Measurements from ENCODE around the gene MAGOH. TPM values are rescaled to one million over a fixed set of nuclear protein-coding genes. Genes with fewer than 3 reads are reported as not detected.

MAGOH gene
- total RNA-seq, 2 experiments from 2014 or later: 113 to 119 TPM

DNA sequence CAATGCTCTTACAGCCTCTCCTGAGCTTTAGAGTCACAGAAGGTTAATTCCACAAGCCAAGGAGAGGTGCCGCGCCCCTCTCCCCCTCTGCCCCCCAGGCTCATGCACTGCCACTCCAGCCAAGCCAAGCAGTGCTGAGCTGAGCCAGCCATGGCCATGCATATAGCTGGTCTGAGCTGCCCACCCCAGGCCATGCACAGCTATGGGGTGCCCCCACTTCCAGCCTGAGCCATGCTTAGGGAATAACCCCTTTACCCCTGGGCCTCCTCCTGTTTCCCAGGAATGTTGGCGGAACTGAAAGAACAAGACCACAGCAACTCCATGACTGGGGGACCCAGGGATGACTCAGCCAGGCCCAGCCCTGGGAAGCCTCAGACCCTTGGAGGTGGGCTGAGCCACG is 34.0 kb upstream of the MAGOH start:
- CTCF ChIA-PET: interaction anchor here (2.3 kb wide), 1 partner anchor 121 kb away, joined by 8 read pairs; no protein-coding TSS in a partner anchor
- POLR2A ChIA-PET: no interaction called here

DNA sequence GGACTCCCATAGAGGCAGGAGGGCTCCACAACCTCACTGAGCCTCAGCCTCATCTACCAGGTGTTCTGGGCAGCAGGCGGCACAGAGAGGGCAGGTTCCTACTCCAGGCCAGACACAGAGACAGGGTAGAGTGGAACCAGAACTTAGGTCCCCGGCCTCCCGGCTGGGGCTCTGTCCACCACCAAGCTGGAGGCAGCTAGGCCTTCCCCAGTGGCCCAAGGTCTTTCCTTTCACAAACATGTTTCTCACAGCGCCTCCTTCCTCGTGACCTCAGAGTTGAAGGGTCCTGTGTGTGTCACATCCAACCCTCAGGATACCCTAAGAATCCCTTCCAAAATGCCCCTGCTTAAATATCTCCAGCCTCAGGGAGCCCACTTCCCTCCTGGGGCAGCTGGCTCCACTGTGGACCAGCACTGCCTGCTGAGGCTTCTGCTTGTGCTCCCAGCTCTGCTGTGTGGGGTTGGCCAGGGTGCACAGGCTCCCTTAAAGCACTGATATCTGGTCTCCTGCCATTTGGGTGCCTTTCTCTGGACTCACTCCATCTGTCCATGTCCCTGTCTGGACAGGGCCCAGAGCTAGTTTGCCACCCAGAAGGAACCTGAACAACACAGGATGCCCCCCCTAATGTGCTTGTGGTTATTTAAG is 33.2 kb upstream of the MAGOH start:
- POLR2A ChIA-PET: no interaction called here
- CTCF ChIA-PET: interaction anchor here (0.5 to 0.9 kb wide), 2 partner anchors 43 to 85 kb away, joined by 3 to 5 read pairs; no protein-coding TSS in a partner anchor

DNA sequence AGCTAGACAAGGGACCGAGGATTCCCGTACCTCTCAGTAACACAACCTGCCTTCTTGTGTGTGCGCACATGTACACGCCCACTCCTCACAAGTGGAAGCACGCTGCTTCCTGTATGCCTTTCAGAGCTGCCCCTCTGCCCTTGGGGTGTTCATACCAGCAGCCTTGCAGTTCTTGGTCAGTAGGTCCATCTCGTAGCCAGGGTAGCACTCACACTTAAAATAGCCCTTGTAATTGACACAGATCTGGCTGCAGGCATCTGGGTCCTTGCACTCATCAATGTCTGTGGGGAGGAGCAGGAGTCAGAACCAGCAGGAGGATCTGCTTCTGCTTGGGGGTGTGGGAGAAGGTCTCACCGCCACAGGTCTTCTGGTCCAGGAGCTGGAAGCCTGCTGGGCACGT is 32.6 kb upstream of the MAGOH start:
- CTCF ChIA-PET: interaction anchor here (0.9 kb wide), 1 partner anchor 43 kb away, joined by 3 read pairs; no protein-coding TSS in a partner anchor
- POLR2A ChIA-PET: no interaction called here

DNA sequence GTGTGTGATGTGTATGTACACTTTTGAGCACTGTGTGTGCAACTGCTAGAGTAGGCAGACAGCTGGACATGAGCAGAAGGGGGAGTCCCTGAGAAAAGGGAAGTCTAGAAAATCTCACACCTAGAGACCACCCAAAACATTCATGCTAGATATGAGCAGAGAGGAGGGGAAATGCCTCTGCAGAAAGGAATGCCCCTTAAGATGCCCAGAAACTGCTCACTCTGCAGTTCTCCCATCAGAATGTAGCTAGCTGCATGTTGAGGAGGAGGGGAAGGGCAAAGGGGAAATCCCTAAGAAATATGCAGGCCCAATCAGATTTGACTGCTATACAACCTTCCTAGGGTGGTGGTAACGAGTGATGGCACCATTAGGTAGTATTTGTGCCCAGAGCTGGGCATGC is 31.8 kb upstream of the MAGOH start:
- ChIA-PET POLR2A (no interaction called here), CTCF (no interaction called here)

DNA sequence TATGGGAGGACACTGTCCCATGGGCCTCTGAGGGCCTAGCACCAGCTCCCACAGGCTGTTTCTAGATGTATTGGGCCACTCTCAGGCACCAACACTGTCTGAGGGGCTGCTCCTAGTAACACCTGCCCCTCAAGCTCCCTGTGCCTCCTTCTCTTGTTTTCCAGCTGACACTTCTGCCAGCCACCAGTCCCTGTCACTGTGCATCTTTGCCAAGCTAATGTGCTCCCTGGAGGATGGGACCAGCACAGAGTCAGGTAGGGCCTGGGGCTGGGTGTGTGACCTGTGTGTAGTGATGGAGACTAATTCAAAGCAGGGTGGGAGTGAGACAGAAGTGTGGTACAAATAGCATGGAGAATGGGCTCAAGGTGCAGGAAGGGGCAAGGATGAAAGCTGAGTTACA is 29.4 kb upstream of the MAGOH start:
- POLR2A ChIA-PET: no interaction called here
- CTCF ChIA-PET: interaction anchor here (2.2 kb wide), 1 partner anchor 10 kb away, joined by 13 read pairs; no protein-coding TSS in a partner anchor

DNA sequence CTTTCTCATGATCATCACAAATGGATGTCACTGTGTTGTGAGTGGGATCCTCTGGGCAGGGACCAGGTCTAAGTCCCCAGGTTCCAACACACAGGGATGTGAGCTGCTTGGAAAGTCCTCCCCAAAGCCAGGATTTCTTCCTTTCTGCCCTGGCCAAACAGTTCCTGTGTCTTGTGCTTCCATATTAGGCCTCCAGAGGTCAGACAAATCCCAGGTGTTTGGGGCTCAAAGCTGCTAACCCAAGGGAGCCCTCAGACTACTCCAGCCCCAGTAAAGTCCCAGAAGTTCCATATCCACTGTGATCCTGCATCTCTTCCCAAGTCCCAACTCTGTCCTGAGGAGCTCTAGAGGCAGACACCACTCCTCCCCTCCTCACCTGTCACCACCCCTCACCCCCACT is 27.7 kb upstream of the MAGOH start:
- POLR2A ChIA-PET: no interaction called here
- CTCF ChIA-PET: no interaction called here

DNA sequence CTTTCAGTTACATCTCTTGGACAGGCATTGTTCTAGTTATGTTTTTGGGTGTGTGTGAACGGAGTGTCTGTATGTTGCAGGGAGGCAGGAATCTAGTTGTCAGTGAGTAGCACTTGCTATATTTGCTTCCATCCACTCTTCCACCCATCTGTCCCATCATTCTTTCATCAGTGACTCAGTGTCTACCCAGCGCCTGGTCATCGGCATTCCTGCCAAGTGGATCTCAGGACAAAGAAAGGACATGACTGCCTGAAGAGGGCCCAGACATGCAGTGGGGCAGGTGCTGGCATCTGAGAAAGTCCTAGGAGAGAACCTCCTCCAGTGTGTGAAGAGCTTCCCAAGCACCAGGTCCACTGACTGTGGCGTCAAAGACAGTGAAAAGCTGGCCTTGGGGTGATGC is 27.3 kb upstream of the MAGOH start:
- CTCF ChIA-PET: no interaction called here

DNA sequence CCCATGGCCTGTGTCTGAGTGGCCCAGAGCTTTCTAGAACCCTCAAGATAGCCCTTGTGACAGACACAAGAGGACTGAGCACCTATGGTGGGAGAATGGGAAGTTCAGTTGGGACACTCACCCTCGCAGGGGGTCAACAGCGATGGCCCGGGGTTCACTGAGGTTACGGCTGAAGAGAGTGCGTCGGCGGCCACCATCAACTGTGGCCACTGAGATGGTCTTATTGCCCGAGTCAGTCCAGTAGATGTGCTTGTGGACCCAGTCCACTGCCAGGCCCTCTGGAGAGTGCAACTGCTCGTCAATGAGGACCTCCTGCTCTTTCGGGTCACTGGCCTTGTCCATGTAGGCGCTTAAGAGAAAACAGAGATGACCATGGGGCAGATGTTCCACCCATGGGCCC is 25.7 kb upstream of the MAGOH start:
- CTCF ChIA-PET: no interaction called here
- POLR2A ChIA-PET: no interaction called here

More for the DNA sequence above, 27.3 kb upstream of the MAGOH start:
- POLR2A ChIA-PET: no interaction called here

DNA sequence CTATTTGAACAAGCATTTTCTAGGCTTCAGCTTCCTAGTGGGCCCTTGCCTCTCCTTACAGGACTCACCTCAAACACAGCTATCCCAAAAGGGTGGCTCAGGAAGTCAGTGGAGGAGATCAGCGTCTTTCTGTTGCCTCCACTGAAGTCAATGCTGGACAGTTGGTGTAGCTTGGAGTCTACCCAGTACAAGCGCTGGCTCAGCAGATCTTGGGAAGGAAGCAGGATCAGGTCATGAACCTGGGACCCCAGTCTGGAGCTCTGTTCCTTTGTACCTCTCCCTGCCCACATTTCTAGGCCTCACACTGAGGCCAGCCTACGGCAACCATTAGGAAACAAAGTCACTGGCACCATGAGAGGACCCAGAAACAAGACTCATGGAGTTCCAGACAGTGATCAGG is 23.7 kb upstream of the MAGOH start:
- POLR2A ChIA-PET: no interaction called here
- CTCF ChIA-PET: interaction anchor here (0.5 kb wide), 1 partner anchor 16 kb away, joined by 3 read pairs; no protein-coding TSS in a partner anchor

DNA sequence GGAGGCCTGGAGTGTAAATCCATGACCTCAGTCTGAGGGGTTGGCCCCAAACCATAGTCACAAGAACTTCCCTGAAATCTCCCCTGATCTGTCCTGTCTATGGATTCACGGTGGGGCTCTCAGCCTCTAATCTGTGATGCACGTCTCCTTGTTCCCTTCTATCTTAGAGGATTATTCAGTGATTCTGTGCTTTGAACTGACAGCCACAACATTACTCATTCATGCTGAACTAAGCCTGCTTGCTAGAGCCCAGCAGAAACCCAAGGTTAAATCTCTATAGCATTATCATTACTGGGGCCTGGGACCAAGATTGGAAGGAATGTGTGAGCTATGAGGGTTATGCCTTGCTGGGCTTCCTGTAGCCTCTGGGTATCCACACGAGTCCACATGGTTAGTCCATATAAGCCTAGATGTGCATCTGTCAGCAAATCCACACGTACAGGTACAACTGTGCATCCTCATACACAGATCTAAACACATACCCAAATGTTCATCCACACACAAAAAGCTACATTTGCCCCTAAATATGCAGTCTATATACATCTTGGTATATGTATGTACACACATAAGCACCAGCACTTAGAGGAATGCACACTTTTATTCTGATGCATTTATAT is 22.4 kb upstream of the MAGOH start:
- CTCF ChIA-PET: no interaction called here
- POLR2A ChIA-PET: interaction anchor here (0.9 kb wide), 1 partner anchor 23 kb away, joined by 3 read pairs; no protein-coding TSS in a partner anchor

DNA sequence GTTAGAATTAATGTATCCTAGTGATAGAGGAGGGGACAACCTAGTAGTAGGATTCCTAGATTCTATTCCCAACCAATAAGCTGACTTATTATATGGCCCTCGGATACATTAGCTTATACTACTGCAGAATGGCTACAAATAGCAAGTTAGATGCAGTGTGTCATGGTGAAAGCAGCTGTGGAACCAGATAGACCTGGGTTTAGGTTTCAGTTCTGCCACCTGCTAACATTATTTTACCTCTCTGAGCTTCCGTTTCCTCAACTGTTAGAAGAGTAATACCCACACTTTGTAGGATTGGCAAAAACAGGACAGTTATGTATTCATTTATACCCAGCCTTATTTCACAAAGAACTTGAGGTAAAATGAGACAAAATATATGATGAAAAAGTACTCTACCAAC is 21.6 kb upstream of the MAGOH start:
- ChIA-PET CTCF (interaction anchor here (1.2 kb wide), 1 partner anchor 134 kb away, joined by 5 read pairs; no protein-coding TSS in a partner anchor), POLR2A (interaction anchor here (0.9 kb wide), 1 partner anchor 23 kb away, joined by 3 read pairs; no protein-coding TSS in a partner anchor)

DNA sequence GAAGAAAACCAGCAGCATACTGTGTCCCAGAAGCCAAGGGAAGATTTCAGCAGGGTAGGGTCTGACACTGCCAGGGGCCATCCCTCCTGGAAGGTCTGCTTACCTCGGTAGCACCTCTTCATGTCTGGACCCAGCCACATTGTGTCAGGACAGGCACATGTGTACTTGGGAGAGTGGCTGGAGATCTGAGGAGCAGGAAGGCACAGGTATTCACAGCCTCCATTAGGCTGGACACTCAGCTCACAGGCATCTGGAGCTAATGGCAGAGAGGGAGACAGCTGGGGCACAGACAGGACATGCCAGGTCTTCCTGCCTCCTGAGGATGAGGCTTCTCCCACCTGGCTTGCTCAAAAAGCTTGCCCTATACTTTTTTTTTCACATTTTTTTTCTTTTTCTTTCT is 19.9 kb upstream of the MAGOH start:
- POLR2A ChIA-PET: no interaction called here
- CTCF ChIA-PET: no interaction called here

DNA sequence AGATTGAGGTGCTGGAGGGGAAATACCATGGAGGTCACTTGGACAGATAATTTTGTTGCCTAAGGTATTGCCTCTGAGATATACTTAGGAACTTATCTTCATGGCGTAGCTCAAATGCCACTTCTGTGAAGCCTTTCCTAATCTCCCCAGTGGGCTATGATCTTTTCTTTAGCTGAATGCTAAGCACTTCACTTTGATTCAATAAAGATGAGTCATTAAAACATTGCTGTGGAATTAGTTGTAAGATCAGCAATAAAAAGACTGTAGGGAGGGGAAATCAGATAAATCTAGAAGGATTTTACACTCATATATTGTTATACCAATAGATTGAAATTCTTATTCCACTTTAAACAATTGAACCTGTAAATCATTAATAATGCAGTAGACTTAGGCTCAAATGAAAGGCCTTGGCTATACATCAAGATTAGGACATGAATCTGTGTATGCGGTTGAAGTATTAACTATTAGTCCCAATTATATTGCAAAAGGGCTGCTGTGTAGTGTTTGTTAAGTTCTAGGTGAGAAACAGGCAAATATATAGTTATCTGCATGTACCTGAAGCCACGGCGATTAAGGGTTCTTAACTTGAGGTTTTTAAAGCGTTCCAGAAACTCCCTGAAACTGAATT is 19.2 kb upstream of the MAGOH start:
- CTCF ChIA-PET: no interaction called here

DNA sequence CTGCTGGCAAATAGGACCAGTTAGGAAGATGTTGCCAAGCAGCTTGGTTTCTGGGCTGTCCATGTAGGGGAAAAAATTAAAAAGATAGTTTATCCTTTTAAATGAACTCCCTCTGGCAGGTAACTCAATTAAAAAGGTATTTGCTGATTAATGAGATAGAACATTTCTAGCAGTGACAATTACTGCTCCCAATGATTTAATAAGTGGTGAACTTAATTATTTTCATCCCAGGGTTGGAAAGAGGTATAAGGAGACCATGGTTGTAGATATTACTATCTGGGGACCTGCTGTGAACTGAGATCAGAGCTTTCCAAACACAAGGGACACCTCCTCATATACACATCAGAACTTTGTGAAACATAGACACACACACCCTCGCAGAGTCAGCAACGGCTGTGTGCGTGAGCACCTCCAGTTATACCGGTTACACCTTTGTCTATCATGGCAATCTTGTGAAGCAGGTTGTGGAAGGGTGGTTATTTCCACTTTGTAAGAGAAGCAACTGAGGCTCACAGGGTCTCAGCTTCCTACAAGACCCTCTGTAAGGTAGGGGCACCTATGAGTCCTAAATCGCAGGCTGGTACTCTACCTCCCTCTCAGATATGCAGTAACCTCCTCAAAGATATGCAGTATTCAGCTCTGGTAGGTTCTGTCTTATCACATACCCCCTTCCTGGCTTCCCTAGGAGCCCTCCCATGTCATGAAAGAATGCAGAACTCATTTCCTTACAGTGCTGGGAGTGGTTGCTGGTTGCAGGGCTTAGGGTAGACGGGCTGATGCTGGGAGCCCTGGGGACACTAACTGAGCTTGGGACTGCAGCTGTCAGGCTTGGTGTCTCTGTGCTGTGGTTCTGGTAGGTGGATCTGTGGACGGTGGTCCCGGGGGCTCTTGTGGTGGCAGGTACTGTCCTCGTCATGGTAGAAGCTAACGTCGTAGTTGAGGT is 18.5 kb upstream of the MAGOH start:
- POLR2A ChIA-PET: no interaction called here

More for the DNA sequence above, 19.2 kb upstream of the MAGOH start:
- POLR2A ChIA-PET: no interaction called here

DNA sequence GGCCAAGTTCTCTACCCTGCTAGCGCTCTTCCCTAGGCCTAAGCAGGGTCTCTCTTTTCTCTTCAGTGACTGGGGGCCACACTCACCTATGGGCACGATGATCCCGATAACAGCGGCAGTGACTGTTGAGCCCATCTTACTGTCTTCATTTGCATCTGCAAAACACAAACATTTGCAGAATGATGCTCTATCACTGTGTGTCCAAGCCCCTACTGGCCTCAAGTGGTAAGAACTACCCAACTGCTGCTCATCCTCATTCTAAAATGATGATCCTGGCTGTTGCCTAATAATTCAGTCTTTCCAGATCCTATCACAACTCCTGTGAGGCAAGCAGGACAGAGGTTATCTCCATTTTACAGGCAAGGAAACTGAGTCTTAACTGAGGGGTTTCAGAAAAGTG is 16.7 kb upstream of the MAGOH start:
- ChIA-PET CTCF (no interaction called here), POLR2A (no interaction called here)

More for the DNA sequence above, 18.5 kb upstream of the MAGOH start:
- CTCF ChIA-PET: no interaction called here

DNA sequence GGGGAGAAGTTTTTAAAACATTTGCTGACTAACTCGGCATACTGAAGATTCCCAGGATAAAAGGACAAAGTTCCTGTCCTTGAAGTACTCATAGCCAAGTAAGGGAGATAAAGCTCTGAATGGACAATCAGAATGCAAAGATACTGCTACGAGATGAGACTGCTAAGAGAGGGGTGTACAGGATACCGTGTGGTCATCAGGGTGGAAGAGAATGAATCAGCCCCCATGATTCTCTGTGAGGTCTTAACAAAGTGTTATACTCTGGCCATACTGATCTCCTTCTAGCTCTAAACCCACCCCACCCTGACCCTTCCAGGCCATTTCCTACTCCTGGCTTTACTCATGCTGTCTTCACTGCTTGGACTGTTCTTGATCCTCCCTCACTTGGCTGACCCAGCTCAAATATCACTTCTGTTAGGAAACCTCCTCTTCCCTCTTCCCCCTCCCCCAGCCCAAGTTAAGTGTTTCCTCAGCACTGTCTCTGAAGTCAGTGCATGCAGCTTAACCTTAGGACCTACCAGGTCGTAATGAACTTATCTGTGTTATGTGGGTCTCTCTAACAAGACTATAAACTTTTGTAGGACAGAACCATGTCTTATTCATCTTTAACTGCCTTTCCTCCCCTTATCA is 15.8 kb upstream of the MAGOH start:
- CTCF ChIA-PET: no interaction called here
- POLR2A ChIA-PET: no interaction called here

DNA sequence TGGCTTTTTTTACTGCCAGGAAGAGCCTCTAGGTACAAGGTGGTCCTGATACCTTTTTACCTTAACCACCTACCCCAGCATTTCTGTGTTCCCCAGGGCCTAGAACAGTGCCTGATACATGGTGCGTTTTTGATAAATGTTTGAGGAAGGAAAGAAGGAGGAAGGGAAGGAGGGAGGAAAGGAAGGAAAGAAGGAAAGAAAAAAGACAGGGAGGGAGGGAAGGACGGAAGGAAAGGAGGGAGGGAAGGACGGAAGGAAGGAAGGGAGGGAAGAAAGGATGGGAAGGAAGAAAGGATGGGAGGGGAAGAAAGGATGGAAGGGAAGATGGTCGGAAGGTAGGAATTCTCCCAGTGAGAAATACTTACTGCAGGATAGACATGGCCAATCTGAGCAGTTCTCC is 12.0 kb upstream of the MAGOH start:
- CTCF ChIA-PET: no interaction called here
- POLR2A ChIA-PET: no interaction called here

DNA sequence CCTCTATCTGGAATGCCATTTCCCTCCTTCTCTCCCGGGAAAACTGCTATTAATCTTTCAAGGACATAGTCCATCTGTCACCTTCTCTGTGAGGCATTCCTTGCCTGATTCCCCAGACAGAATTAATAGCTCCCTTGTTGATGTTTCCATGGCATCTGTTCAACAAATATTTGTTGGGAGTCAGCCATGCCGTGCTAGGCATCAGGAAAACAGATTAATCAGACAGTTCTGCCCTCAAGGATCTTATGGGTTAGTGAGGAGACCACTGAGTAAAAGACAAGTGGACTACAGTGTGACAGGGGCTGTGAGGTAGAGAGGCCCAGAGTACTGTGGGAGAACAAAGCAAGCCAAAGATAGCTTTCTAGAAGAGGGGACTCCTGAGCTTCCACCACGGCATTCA is 11.4 kb upstream of the MAGOH start:
- POLR2A ChIA-PET: no interaction called here
- CTCF ChIA-PET: no interaction called here

DNA sequence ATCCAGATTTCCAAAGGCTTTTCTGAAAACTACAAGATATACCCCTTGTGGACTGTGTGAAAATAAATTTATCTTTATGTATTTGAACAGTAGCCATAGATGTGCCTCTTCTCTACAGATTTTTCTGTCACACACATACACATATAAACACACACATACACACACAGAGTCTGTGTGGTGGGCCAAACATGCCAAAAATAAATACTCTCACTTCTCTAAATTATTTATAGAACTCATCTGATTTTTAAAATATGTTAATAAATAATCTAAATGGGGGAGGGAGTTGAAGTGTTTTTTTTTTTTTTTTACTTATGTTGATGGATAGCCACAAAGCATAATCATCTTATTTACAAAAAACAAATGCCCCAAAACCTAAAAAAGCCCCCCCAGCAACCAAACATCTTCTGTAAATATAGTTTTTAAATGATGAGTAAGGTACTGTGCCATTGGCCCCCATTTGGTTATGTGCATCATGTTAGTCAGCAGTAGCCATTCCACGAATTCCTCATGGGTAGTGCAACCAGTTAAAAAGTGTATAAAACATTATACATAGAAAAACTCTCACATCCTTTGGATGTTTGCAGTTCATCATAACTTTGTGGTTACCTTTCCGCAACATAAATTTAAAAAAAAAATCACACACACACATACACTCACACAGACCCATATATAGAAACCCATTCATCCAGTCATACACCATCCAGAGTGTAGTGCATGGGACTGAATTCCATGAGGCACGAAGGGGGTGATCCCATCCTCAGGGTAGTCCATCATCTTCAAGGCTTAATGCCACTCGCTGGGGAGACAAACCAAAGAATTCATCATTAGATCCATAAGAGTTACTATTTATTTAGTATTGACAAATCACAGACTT is 8.2 kb upstream of the MAGOH start:
- CTCF ChIA-PET: no interaction called here
- POLR2A ChIA-PET: no interaction called here
